DOHH2 (cell line): ENCODE measurements around the gene PDGFD.

Experiments
- H3F3A ChIP-seq: fragments of 200-600 bp; sonication (generic), shearing (Covaris generic); 2 replicates; pipeline ENCODE4 v1.6.0; 2016; ENCODE audit warnings: antibody characterized with exemption, mild to moderate bottlenecking; ENCODE audit not compliant: control insufficient read depth, insufficient read depth
- H3K27ac ChIP-seq: fragments of 200-600 bp; sonication (generic); 2 replicates; pipeline ENCODE4 v1.5.1; 2014; ENCODE audit warnings: low read depth, mild to moderate bottlenecking, low read length, moderate library complexity
- H3K27me3 ChIP-seq: fragments of 200-600 bp; sonication (generic); 2 replicates; pipeline ENCODE4 v1.6.1; 2014; ENCODE audit warnings: mild to moderate bottlenecking, low read length, mixed read lengths; ENCODE audit not compliant: control insufficient read depth
- H3K36me3 ChIP-seq: fragments of 200-600 bp; sonication (generic); 2 replicates; pipeline ENCODE4 v1.6.1; 2014; ENCODE audit warnings: mild to moderate bottlenecking, low read length, moderate library complexity, mixed read lengths; ENCODE audit not compliant: control insufficient read depth
- H3K4me1 ChIP-seq: fragments of 200-600 bp; sonication (generic); 2 replicates; pipeline ENCODE4 v1.6.1; 2014; ENCODE audit warnings: mild to moderate bottlenecking, low read length, mixed read lengths; ENCODE audit not compliant: control insufficient read depth
- H3K4me2 ChIP-seq: fragments of 200-600 bp; sonication (generic); 2 replicates; pipeline ENCODE4 v1.6.0; 2014; ENCODE audit warnings: mild to moderate bottlenecking, low read length, moderate library complexity
- H3K4me3 ChIP-seq: fragments of 200-600 bp; sonication (generic); 2 replicates; pipeline ENCODE4 v1.5.1; 2014; ENCODE audit warnings: mild to moderate bottlenecking, low read length, mixed read lengths
- H3K79me2 ChIP-seq: fragments of 200-600 bp; sonication (generic); 2 replicates; pipeline ENCODE4 v1.6.1; 2014; ENCODE audit warnings: mild to moderate bottlenecking, low read length, mixed read lengths; ENCODE audit not compliant: control insufficient read depth
- H3K9me2 ChIP-seq: fragments of 200-600 bp; sonication (generic); replicated peaks from 2 replicates; pipeline ENCODE4 v1.6.1; 2014; ENCODE audit warnings: mild to moderate bottlenecking, low read length, mixed read lengths; ENCODE audit not compliant: control insufficient read depth
- H3K9me3 ChIP-seq: fragments of 200-600 bp; sonication (generic); 2 replicates; pipeline ENCODE4 v1.6.1; 2014; ENCODE audit warnings: antibody characterized with exemption, low read length, mixed read lengths; ENCODE audit not compliant: control insufficient read depth, insufficient read depth
- H4K20me1 ChIP-seq: fragments of 200-600 bp; sonication (generic); 2 replicates; pipeline ENCODE4 v1.6.0; 2014; ENCODE audit warnings: low read depth, mild to moderate bottlenecking, antibody characterized with exemption, low read length, moderate library complexity; ENCODE audit not compliant: control insufficient read depth, insufficient read depth
- EZH2phosphoT487 ChIP-seq: fragments of 200-600 bp; sonication (generic); IDR thresholded peaks from 2 replicates; pipeline ENCODE4 v1.6.1; 2017; ENCODE audit warnings: borderline replicate concordance, mild to moderate bottlenecking, antibody characterized with exemption, low read length, moderate library complexity, mixed read lengths
- TF ChIP-seq, protein P1 (sequence below): fragments of 200-600 bp; sonication (generic); IDR thresholded peaks from one replicate; pipeline ENCODE4 v1.5.1; 2014; ENCODE audit warnings: antibody characterized with exemption, mild to moderate bottlenecking, low read depth, low read length; ENCODE audit not compliant: poor library complexity, severe bottlenecking

PDGFD gene

DNA sequence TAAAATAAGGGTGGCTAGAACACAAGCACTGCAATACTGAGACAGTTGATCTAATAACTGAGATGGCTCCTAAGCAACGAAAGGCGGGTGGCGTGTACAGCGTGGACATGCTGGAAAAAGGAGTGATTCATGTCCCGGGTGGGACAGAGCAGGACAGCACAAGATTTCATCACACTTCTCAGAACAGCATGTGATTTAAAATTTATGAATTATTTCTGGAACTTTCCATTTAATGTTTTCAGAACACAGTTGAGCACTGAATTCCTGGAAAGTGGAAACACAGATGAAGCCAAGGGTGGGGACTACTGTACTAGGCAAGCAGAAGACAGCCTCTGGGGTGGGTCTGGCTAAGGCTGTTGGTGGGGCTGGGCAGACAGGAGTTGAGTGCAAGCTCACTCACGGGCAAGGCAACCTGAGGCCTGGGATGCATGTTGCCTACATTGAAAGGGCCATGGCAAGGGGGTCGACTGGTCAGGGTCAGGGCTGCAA, 293.1 kb downstream of the PDGFD start:
- TF ChIP-seq EZH2phosphoT487 = no peak
- TF ChIP-seq, protein P1, sequence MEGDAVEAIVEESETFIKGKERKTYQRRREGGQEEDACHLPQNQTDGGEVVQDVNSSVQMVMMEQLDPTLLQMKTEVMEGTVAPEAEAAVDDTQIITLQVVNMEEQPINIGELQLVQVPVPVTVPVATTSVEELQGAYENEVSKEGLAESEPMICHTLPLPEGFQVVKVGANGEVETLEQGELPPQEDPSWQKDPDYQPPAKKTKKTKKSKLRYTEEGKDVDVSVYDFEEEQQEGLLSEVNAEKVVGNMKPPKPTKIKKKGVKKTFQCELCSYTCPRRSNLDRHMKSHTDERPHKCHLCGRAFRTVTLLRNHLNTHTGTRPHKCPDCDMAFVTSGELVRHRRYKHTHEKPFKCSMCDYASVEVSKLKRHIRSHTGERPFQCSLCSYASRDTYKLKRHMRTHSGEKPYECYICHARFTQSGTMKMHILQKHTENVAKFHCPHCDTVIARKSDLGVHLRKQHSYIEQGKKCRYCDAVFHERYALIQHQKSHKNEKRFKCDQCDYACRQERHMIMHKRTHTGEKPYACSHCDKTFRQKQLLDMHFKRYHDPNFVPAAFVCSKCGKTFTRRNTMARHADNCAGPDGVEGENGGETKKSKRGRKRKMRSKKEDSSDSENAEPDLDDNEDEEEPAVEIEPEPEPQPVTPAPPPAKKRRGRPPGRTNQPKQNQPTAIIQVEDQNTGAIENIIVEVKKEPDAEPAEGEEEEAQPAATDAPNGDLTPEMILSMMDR = no peak
- Histone ChIP-seq H3K4me3 (no peak overlapping the region), H4K20me1 (no peaks in the 10 kb centered on the region), H3K4me2 (no peak overlapping the region), H3K79me2 (no peaks in the 10 kb centered on the region), H3K36me3 (no peaks in the 10 kb centered on the region), H3K4me1 (peaks cover 19% of the 10 kb centered on the region), H3K9me3 (no peaks in the 10 kb centered on the region), H3F3A (0 out of 2 replicates have a peak, but pooled peaks cover 2% of the 10 kb centered on the region), H3K9me2 (no peaks in the 10 kb centered on the region), H3K27me3 (no peaks in the 10 kb centered on the region), H3K27ac (no peak overlapping the region)

DNA sequence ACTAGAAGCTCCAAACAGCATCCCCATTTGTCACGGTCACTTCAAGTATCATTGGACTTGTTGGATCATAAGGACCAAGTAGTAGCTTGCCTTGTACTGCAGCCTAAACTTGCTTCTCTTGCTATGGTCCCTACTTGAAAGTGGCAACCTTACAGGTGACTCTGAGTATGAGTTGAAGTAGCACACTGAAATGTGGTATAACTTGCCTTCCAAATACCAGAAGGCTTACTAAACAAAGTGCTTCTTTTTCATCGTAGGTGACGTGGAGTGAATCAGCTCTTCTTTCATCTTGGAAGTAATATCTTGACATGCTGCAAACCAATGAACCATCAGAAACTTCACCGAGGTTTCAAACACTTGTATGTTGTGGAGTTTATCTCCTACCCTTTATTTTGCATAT, 296.5 kb downstream of the PDGFD start:
- H3K27ac ChIP-seq = no peak overlapping the region
- H4K20me1 ChIP-seq = no peaks in the 10 kb centered on the region
- no peaks in the 10 kb centered on the region for H3K36me3 ChIP-seq
- H3K4me1 ChIP-seq = peaks cover 19% of the 10 kb centered on the region
- no peak overlapping the region for H3K4me3 ChIP-seq
- H3F3A ChIP-seq = no peaks in the 10 kb centered on the region
- H3K9me2 ChIP-seq = no peaks in the 10 kb centered on the region
- H3K4me2 ChIP-seq = no peak overlapping the region
- no peaks in the 10 kb centered on the region for H3K79me2 ChIP-seq
- TF ChIP-seq, protein P1 = no peak
- no peak for TF ChIP-seq EZH2phosphoT487
- no peaks in the 10 kb centered on the region for H3K27me3 ChIP-seq
- no peaks in the 10 kb centered on the region for H3K9me3 ChIP-seq

DNA sequence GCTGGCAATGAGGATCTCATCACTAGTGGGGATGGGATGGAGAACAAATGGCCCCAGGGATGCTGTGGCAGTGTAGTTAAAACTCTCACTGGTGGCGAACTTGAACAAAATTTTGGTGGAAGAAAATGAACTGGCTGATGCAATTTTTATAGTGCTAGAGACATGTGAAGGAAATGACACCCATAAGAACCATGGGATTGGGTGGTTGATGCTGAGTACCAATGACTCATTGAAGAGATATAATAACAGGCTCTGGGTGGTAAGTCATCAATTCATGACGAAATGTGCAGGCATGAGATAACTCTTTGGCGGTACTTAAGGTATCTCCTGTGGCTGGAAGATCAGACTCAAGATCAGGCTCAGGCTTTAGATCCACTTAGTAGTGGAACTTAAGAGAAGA, 300.4 kb downstream of the PDGFD start:
- H4K20me1 ChIP-seq = no peaks in the 10 kb centered on the region
- H3K79me2 ChIP-seq = no peaks in the 10 kb centered on the region
- TF ChIP-seq EZH2phosphoT487 = no peak
- TF ChIP-seq, protein P1 = no peak
- no peak overlapping the region for H3K4me2 ChIP-seq
- no peaks in the 10 kb centered on the region for H3K9me2 ChIP-seq
- peaks cover 19% of the 10 kb centered on the region for H3K4me1 ChIP-seq
- H3K9me3 ChIP-seq = no peaks in the 10 kb centered on the region
- H3K4me3 ChIP-seq = no peak overlapping the region
- no peaks in the 10 kb centered on the region for H3K36me3 ChIP-seq
- no peak overlapping the region for H3K27ac ChIP-seq
- H3F3A ChIP-seq = no peaks in the 10 kb centered on the region
- no peaks in the 10 kb centered on the region for H3K27me3 ChIP-seq
